Activated naive CD8-positive, alpha-beta T cell treated with anti-CD3 and anti-CD28 coated beads, Interleukin-2, amount 10 ng/mL, durations not matched to agents 7 days and 5 days (primary cell): ENCODE results near the gene C1R. TPM values are rescaled to one million over a fixed set of nuclear protein-coding genes. Genes with fewer than 3 reads are reported as not detected.
"Not testable (repeated sequence)": the region's sequence is repeated elsewhere in the genome, so short reads cannot be mapped to it uniquely, and the experiment has no call there.

Experiments used
- ATAC-seq: fragments of 150-1000 bp; cut with Tn5 transposase; one replicate; pipeline ENCODE4 v1.10.0; 2021; ENCODE audit warnings: low read depth, moderate library complexity
- POLR2A ChIA-PET: fragments of 350-600 bp; sonication (Branson Sonifier 250); formaldehyde crosslinking; loops from one replicate; lab custom pipeline; 2021; ENCODE audit warnings: antibody characterized with exemption; lab: Charles Lee
- DNase-seq: peaks from one replicate; pipeline ENCODE4 v3.0.0; 2021
- H3K27ac Mint-ChIP-seq: one replicate; pipeline ENCODE4 v1.8.0; 2022; ENCODE audit warnings: mild to moderate bottlenecking, mixed read lengths
- H3K27me3 Mint-ChIP-seq: one replicate; pipeline ENCODE4 v1.8.0; 2022; ENCODE audit warnings: mild to moderate bottlenecking, moderate library complexity, mixed read lengths
- H3K36me3 Mint-ChIP-seq: one replicate; pipeline ENCODE4 v1.8.0; 2021; ENCODE audit warnings: mild to moderate bottlenecking, mixed read lengths
- H3K4me1 Mint-ChIP-seq: one replicate; pipeline ENCODE4 v1.8.0; 2021; ENCODE audit warnings: mixed read lengths
- H3K4me3 Mint-ChIP-seq: one replicate; pipeline ENCODE4 v1.8.0; 2022; ENCODE audit warnings: mild to moderate bottlenecking, moderate library complexity, mixed read lengths
- H3K9me3 Mint-ChIP-seq: one replicate; pipeline ENCODE4 v1.8.0; 2021; ENCODE audit warnings: mixed read lengths
- total RNA-seq, 2 experiments: library from RNA; stranded (reverse); gene quantifications; one replicate each; pipeline ENCODE4 v1.2.3, GENCODE V29; 2021

Gene C1R
- total RNA-seq, 2 experiments from 2014 or later: 4.6 to 6.4 TPM

- POLR2A ChIA-PET: interaction anchor here (7.6 kb wide), 1 partner anchor 169 kb away, joined by 117 read pairs; the partner anchor contains the start of genes C12orf57 and RNU7-1
- Mint-ChIP-seq H3K4me1 (peaks cover 28% of the 10 kb centered on the region), H3K36me3 (peaks cover 21% of the 10 kb centered on the region), H3K9me3 (no peaks in the 10 kb centered on the region), H3K4me3 (no peak overlapping the region), H3K27me3 (no peaks in the 10 kb centered on the region), H3K27ac (peak overlapping the region; percentile 38)
- DNase-seq (peak; percentile 15), ATAC-seq (no peak)
Measured at GRCh38 chr12:7114008-7114407, 21.8 kb upstream of the C1R start.

- peaks cover 26% of the 10 kb centered on the region for H3K4me1 Mint-ChIP-seq
- POLR2A ChIA-PET: interaction anchor here (1.8 to 7.6 kb wide), 2 partner anchors 20 to 169 kb away, joined by 5 to 117 read pairs; partner anchors contain the start of genes C12orf57 and RNU7-1
Measured at GRCh38 chr12:7113389-7113871, 21.2 kb upstream of the C1R start.

DNA sequence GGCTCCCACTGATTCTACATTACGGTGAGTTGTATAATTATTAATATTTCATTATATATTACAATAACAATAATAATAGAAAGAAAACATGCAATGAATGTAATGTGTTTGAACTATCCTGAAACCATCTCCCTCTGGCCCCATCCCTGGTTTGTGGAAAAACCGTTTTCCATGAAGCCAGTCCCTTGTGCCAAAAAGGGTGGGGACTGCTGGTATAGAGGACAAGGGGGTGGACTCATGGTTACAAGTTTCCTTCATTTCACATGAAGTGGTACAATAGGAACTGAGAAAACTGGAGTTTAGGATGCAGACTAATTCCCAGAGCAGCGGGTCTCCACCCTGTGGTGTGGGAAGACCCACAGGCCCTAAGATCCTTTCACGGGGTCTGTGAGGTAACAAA, 19.8 kb upstream of the C1R start:
- no peaks in the 10 kb centered on the region for H3K9me3 Mint-ChIP-seq
- ATAC-seq (no peak), DNase-seq (no peak)
- H3K4me1 Mint-ChIP-seq: peaks cover 28% of the 10 kb centered on the region
- H3K27ac Mint-ChIP-seq: no peak overlapping the region
- H3K4me3 Mint-ChIP-seq: no peak overlapping the region
- peaks cover 14% of the 10 kb centered on the region for H3K36me3 Mint-ChIP-seq
- POLR2A ChIA-PET: interaction anchor here (1.8 to 7.6 kb wide), 2 partner anchors 18 to 167 kb away, joined by 5 to 117 read pairs; partner anchors contain the start of genes C12orf57 and RNU7-1
- H3K27me3 Mint-ChIP-seq: no peaks in the 10 kb centered on the region

More at GRCh38 chr12:7113389-7113871, 21.2 kb upstream of the C1R start:
- DNase-seq (no peak), ATAC-seq (no peak)
- peak overlapping the region; percentile 72 for H3K27ac Mint-ChIP-seq
- H3K27me3 Mint-ChIP-seq: no peaks in the 10 kb centered on the region
- no peaks in the 10 kb centered on the region for H3K9me3 Mint-ChIP-seq
- H3K4me3 Mint-ChIP-seq: no peak overlapping the region
- H3K36me3 Mint-ChIP-seq: peaks cover 18% of the 10 kb centered on the region

DNA sequence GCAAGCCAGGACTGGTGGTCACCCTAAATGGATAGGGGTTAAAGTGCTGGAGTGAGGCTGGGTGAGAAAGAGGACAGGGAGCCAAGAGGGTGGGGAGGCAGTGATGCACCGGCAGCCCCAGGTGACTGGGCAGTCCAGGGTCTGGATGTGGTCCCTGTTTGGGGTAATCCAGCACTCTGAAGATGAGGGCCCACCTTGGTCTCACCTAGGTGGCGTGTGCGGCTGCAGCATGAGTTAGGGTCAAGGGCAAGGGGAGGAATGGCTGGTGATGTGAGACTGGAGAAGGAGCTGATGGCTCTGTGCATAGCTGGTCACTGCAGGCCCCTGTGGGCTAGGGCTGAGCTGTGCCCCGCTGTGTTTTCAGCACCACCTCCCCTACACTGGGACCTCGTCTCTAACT, 18.4 kb upstream of the C1R start:
- no peak overlapping the region for H3K27ac Mint-ChIP-seq
- H3K9me3 Mint-ChIP-seq: peaks cover 6% of the 10 kb centered on the region
- no peak for ATAC-seq
- peaks cover 22% of the 10 kb centered on the region for H3K36me3 Mint-ChIP-seq
- H3K4me1 Mint-ChIP-seq: peaks cover 36% of the 10 kb centered on the region
- H3K4me3 Mint-ChIP-seq: no peak overlapping the region
- DNase-seq: no peak
- H3K27me3 Mint-ChIP-seq: no peaks in the 10 kb centered on the region
- POLR2A ChIA-PET: interaction anchor here (0.6 to 7.6 kb wide), 2 partner anchors 166 to 170 kb away, joined by 3 to 117 read pairs; partner anchors contain the start of genes C12orf57 and RNU7-1

- peaks cover 9% of the 10 kb centered on the region for H3K9me3 Mint-ChIP-seq
- no peak for DNase-seq
- H3K36me3 Mint-ChIP-seq: peaks cover 24% of the 10 kb centered on the region
- peaks cover 40% of the 10 kb centered on the region for H3K4me1 Mint-ChIP-seq
- no peaks in the 10 kb centered on the region for H3K27me3 Mint-ChIP-seq
- H3K27ac Mint-ChIP-seq: peak overlapping the region; percentile 95
- ATAC-seq: no peak
- POLR2A ChIA-PET: interaction anchor here (1.0 to 7.6 kb wide), 5 partner anchors 91 to 218 kb away, joined by 3 to 117 read pairs (median 12); partner anchors contain the start of genes C12orf57, LPCAT3 and RNU7-1
- H3K4me3 Mint-ChIP-seq: peak overlapping the region; percentile 96
Measured at GRCh38 chr12:7109572-7109920, 17.3 kb upstream of the C1R start.

DNA sequence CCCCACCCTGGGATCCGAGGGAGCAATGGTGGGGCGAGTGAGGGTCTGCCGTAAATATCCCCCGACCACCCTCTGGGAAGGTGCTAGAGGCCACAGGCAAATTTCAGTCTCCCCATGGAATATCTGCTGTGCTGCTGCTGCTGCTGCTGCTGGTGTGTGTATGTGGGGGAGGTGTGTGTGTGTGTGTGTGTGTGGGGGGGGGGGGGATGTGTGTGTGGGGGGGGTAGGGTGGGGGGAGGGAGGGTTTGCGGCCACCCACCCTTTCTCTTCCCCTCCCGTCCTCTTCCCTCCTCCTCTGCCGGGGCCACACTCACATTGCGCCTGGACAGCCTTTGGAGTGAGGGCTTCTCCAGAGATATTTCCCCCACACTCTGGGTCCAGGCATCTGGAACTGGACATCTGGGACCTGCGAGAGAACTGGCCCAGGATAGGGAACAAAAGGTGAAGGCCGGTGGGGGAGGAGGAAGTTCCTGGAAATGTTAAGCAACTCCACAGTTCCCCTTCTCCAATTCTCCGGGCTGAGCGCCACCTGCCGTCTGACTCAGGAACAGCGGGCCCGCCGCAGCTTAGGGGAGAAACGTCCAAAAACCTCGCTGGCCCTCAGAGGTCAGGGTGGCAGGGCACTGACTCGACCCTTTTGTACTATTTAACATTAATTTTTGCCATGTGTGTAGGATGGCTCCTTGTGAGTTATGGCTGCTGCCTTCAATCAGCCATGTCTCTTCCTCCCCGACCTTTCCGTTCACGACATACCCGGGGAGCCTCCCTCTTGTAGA, 16.7 kb upstream of the C1R start, which contains the start of gene C1RL:
Gene C1RL, minus strand, starts transcription at position 419 of the 776 bp plus-strand sequence. Its CDS starts 34 bp downstream, at position 385.
- H3K27ac Mint-ChIP-seq: peak within 1 kb of the TSS; percentile 95
- peaks cover 9% of the 10 kb centered on the region for H3K9me3 Mint-ChIP-seq
- peak; percentile 90 for DNase-seq
- H3K27me3 Mint-ChIP-seq: no peaks in the 10 kb centered on the region
- H3K4me3 Mint-ChIP-seq: peak within 1 kb of the TSS; percentile 96
- ATAC-seq: peak; percentile 20
- peaks cover 39% of the 10 kb centered on the region for H3K4me1 Mint-ChIP-seq
- POLR2A ChIA-PET: interaction anchor here (0.5 to 7.6 kb wide), 22 partner anchors 10 to 531 kb away, joined by 3 to 117 read pairs (median 6); partner anchors contain the start of genes C12orf57, CDCA3, EMG1 and ENO2
- peaks cover 27% of the 10 kb centered on the region for H3K36me3 Mint-ChIP-seq

GRCh38 chr12:7108003-7108795, 16.0 kb upstream of the C1R start:
- Mint-ChIP-seq H3K27ac (peak overlapping the region; percentile 95), H3K4me3 (peak overlapping the region; percentile 96)
- peak; percentile 96 for ATAC-seq

DNA sequence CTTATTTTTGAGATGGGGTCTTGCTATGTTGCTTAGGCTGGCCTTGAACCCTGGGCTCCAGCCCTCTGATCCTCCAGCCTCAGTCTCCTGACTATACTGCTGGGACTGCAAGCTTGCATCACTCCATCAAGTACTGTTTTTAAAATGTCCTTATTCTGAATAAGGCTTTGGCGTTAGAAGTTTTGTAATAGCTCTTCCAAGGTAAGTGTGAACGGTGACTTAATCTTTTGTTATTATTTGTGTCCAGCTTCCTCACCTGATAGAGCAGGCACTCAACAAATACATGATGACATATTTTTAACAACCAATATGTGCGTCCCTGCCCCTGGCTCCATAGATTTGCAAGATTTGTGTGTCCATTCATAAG, 15.4 kb upstream of the C1R start:
- Mint-ChIP-seq H3K4me1 (peaks cover 46% of the 10 kb centered on the region), H3K4me3 (peak overlapping the region; percentile 96), H3K9me3 (peaks cover 9% of the 10 kb centered on the region), H3K36me3 (peaks cover 39% of the 10 kb centered on the region), H3K27ac (peak overlapping the region; percentile 95), H3K27me3 (no peaks in the 10 kb centered on the region)
- ATAC-seq: no peak
- POLR2A ChIA-PET: interaction anchor here (0.9 to 7.6 kb wide), 23 partner anchors 13 to 533 kb away, joined by 3 to 117 read pairs (median 6); partner anchors contain the start of genes C12orf57, CDCA3, COPS7A and EMG1
- DNase-seq: no peak

More at GRCh38 chr12:7108003-7108795, 16.0 kb upstream of the C1R start:
- POLR2A ChIA-PET: interaction anchor here (0.5 to 7.6 kb wide), 29 partner anchors 9 to 532 kb away, joined by 3 to 117 read pairs (median 5); partner anchors contain the start of genes C12orf57, CDCA3, COPS7A and EMG1
- peaks cover 35% of the 10 kb centered on the region for H3K36me3 Mint-ChIP-seq
- DNase-seq: peak; percentile 86
- H3K4me1 Mint-ChIP-seq: peaks cover 41% of the 10 kb centered on the region
- peaks cover 9% of the 10 kb centered on the region for H3K9me3 Mint-ChIP-seq
- no peaks in the 10 kb centered on the region for H3K27me3 Mint-ChIP-seq

- POLR2A ChIA-PET: interaction anchor here (1.0 to 7.6 kb wide), 17 partner anchors 12 to 533 kb away, joined by 3 to 117 read pairs (median 7); partner anchors contain the start of genes C12orf57, COPS7A, EMG1 and LPCAT3
- not testable (repeated sequence) for H3K27me3 Mint-ChIP-seq, DNase-seq, H3K27ac Mint-ChIP-seq, H3K9me3 Mint-ChIP-seq, ATAC-seq
- Mint-ChIP-seq H3K4me1 (peaks cover 50% of the 10 kb centered on the region), H3K36me3 (peaks cover 41% of the 10 kb centered on the region), H3K4me3 (peak overlapping the region; percentile 59)
Measured at GRCh38 chr12:7107181-7107580, 14.9 kb upstream of the C1R start.

DNA sequence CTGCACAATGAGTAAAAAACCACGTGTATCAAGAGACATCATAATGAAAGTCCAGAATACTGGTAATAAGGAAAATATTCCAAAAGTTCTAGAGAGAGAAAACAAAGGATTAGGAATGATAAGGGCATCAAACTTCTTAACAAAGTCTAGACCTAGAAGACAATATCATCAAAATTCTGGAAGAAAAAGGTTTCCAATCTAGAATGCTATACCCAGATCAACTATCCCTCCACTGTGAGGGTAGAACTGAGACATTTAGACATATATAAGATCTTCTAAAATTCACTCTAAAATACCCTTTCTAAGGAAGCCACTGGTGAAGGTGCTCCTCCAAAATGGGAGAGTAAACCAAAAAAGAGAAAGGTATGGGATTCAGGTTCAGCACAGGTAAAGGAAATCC, 13.8 kb upstream of the C1R start:
- no peak overlapping the region for H3K27ac Mint-ChIP-seq
- H3K36me3 Mint-ChIP-seq: peaks cover 39% of the 10 kb centered on the region
- ATAC-seq: no peak
- H3K4me3 Mint-ChIP-seq: peak overlapping the region; percentile 27
- peaks cover 51% of the 10 kb centered on the region for H3K4me1 Mint-ChIP-seq
- POLR2A ChIA-PET: interaction anchor here (1.8 to 7.6 kb wide), 2 partner anchors 161 to 162 kb away, joined by 8 to 117 read pairs; partner anchors contain the start of genes C12orf57 and RNU7-1
- peaks cover 9% of the 10 kb centered on the region for H3K9me3 Mint-ChIP-seq
- H3K27me3 Mint-ChIP-seq: no peaks in the 10 kb centered on the region
- DNase-seq: no peak

- no peak overlapping the region for H3K4me3 Mint-ChIP-seq
- peaks cover 9% of the 10 kb centered on the region for H3K9me3 Mint-ChIP-seq
- no peaks in the 10 kb centered on the region for H3K27me3 Mint-ChIP-seq
- no peak for DNase-seq
- peaks cover 39% of the 10 kb centered on the region for H3K4me1 Mint-ChIP-seq
- H3K27ac Mint-ChIP-seq: no peak overlapping the region
- POLR2A ChIA-PET: interaction anchor here (1.8 kb wide), 1 partner anchor 160 kb away, joined by 8 read pairs; the partner anchor contains the start of genes C12orf57 and RNU7-1
- ATAC-seq: no peak
- H3K36me3 Mint-ChIP-seq: peaks cover 43% of the 10 kb centered on the region
Measured at GRCh38 chr12:7103837-7104584, 11.8 kb upstream of the C1R start.

DNA sequence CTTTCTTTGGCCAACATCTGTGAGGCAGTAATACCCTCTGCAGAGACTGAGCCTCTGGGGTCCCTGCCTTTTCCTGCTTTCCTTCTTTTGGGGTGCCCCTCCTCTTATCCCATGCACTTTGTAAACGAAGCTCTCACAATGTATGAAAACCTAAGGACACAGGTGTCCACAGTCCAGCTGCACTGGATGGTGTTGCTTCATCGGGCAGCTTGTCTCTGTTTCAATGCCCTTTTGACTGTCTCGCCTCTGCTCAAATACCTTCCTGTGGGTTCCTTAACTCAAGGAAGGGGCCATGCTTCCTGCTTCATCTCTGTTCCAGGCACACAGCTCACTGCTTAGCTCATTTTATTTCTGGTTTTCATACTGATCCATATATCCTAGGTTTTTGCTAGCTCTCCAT, 10.3 kb upstream of the C1R start:
- POLR2A ChIA-PET: interaction anchor here (0.6 to 1.3 kb wide), 3 partner anchors 9 to 1001 kb away, joined by 3 read pairs; partner anchors contain the start of gene LPCAT3
- Mint-ChIP-seq H3K27me3 (no peaks in the 10 kb centered on the region), H3K4me1 (peaks cover 36% of the 10 kb centered on the region), H3K4me3 (no peak overlapping the region), H3K27ac (peak overlapping the region; percentile 40), H3K36me3 (peaks cover 50% of the 10 kb centered on the region), H3K9me3 (peaks cover 9% of the 10 kb centered on the region)
- DNase-seq (no peak), ATAC-seq (no peak)
